Measurements from ENCODE around the gene C1orf122. TPM values are rescaled to one million over a fixed set of nuclear protein-coding genes. Genes with fewer than 3 reads are reported as not detected.

C1orf122 gene
- total and polyA plus RNA-seq, 2 experiments from 2014 or later: 32.8 to 68.3 TPM

DNA sequence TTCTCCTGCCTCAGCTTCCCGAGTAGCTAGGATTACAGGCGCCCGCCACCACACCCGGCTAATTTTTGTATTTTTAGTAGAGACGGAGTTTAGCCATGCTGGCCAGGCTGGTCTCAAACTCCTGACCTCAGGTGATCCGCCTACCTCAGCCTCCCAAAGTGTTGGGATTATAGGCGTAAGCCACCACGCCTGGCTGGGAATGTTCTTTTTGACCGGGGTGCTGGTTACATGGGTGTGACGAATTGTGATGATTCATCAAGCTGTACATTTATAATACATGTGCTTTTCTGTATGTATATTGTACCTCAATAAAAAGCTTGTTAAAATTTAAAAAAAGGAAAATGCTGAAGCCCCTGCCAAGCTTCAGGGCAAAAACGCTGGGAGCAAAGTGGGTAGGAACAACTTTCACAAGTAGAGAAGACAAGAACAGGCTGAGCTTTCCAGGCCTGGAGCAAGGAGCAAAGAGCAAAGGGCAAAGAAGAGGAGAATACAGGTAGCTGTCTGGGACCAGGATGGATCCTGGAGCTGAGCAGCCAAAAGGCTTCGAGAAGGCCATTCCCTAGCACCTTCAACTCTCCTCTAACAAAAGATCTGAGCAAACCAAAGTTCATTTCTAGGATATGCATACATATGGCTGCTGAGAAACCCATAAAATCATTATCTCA lies 21.0 kb downstream of the C1orf122 start:
- no peak for TF ChIP-seq ZNF462 (CRISPR knock-in tag; IDR thresholded peaks at IDR 0.05)
- TF ChIP-seq EZH2 (IDR thresholded peaks at IDR 0.05; ENCODE audit: low read depth, unreplicated experiment): no peak
- TF ChIP-seq CREB1 (CRISPR knock-in tag; IDR thresholded peaks at IDR 0.05; ENCODE audit: low read depth): no peak
- peaks cover 3% of the 10 kb centered on the region; the same call in 1 of the 2 replicates for H4K20me1 ChIP-seq (replicated peaks; ENCODE audit: insufficient read depth)
- H2AFZ ChIP-seq: no peak overlapping the region
- no peaks in the 10 kb centered on the region for H3K9me3 Mint-ChIP-seq
- no peaks in the 10 kb centered on the region for H3K27me3 ChIP-seq (ENCODE audit: insufficient read depth)
- H3K4me1 Mint-ChIP-seq: no peaks in the 10 kb centered on the region
- ATAC-seq: no peak
- no peaks in the 10 kb centered on the region for H3K27me3 Mint-ChIP-seq (ENCODE audit: insufficient read depth, low read depth, poor library complexity)
- DNase-seq (ENCODE audit: low spot score): no peak
- no peak overlapping the region for H3K27ac ChIP-seq (ENCODE audit: low read depth)
- H3K4me3 Mint-ChIP-seq: no peak overlapping the region
- H3K36me3 ChIP-seq (ENCODE audit: insufficient read depth): peaks cover 22% of the 10 kb centered on the region
- no peak overlapping the region for H3K4me3 ChIP-seq
- no peaks in the 10 kb centered on the region for H3K79me2 ChIP-seq (replicated peaks; ENCODE audit: insufficient read depth)
- no peaks in the 10 kb centered on the region for H3K9me2 ChIP-seq (ENCODE audit: insufficient read depth)
- no peaks in the 10 kb centered on the region for H3F3A ChIP-seq (replicated peaks; ENCODE audit: low read depth)
- H3K4me1 ChIP-seq (ENCODE audit: insufficient read depth): no peaks in the 10 kb centered on the region
- H3K36me3 Mint-ChIP-seq (ENCODE audit: low read depth): peaks cover 30% of the 10 kb centered on the region
- H3K27ac Mint-ChIP-seq: no peak overlapping the region; the same call in 1 of the 2 replicates
- H3K4me2 ChIP-seq: no peak overlapping the region

DNA sequence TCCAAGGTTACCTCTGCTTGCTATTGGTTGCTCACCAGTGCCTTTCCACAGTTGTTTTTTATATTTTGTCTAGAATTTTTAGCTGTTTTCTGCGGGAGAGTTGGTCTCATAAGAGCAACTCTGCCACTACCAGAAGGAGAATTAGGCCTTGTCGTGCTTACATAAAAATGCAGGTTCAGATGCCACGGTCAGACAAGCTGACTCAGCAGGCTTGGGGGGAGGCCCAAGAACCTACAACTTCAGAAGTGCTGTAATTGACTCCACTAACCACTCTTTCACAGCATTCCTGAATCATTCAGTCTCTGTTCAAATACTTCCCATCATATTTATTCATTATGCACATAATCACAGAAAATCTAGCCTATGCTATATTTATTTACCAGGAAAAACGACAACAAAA lies 23.5 kb downstream of the C1orf122 start:
- Histone ChIP-seq H3K79me2 (replicated peaks; ENCODE audit: insufficient read depth) (no peaks in the 10 kb centered on the region), H2AFZ (no peak overlapping the region), H3K27me3 (ENCODE audit: insufficient read depth) (no peaks in the 10 kb centered on the region), H3K9me2 (ENCODE audit: insufficient read depth) (no peaks in the 10 kb centered on the region), H3K4me2 (no peak overlapping the region), H3K4me3 (no peak overlapping the region), H3K27ac (ENCODE audit: low read depth) (no peak overlapping the region), H3F3A (replicated peaks; ENCODE audit: low read depth) (no peaks in the 10 kb centered on the region), H3K36me3 (ENCODE audit: insufficient read depth) (peaks cover 33% of the 10 kb centered on the region), H4K20me1 (replicated peaks; ENCODE audit: insufficient read depth) (no peaks in the 10 kb centered on the region), H3K4me1 (ENCODE audit: insufficient read depth) (no peaks in the 10 kb centered on the region)
- Mint-ChIP-seq H3K27ac (no peak overlapping the region), H3K4me3 (no peak overlapping the region), H3K36me3 (ENCODE audit: low read depth) (peaks cover 43% of the 10 kb centered on the region), H3K9me3 (no peaks in the 10 kb centered on the region), H3K27me3 (ENCODE audit: insufficient read depth, low read depth, poor library complexity) (no peaks in the 10 kb centered on the region), H3K4me1 (no peaks in the 10 kb centered on the region)
- no peak for ATAC-seq
- TF ChIP-seq JUNB (IDR thresholded peaks at IDR 0.05; ENCODE audit: unreplicated experiment) (no peak), CTCF (conservative IDR thresholded peaks at IDR 0.05; ENCODE audit: low read depth in 2 of 2) (no peak)
- DNase-seq (ENCODE audit: low spot score): no peak
